Islet precursor cell (in vitro differentiated cells): ENCODE data around the gene IFT81.
A peak's percentile ranks its signal among the peaks of the same experiment; 100 is the strongest.
"Not testable (repeated sequence)": the region's sequence is repeated elsewhere in the genome, so short reads cannot be mapped to it uniquely, and the experiment has no call there.

ENCODE experiments used
- DNase-seq: peaks from one replicate; pipeline ENCODE4 v3.0.0-alpha.2; 2018

IFT81 gene

GRCh38 chr12:110248096-110248447 is 123.9 kb downstream of the IFT81 start:
- DNase-seq, result peak; percentile 37

GRCh38 chr12:110249105-110249504 is 124.9 kb downstream of the IFT81 start:
- DNase-seq, result peak; percentile 51

- peak; percentile 46 for DNase-seq
Observed at GRCh38 chr12:110249716-110250225, 125.6 kb downstream of the IFT81 start.

GRCh38 chr12:110251381-110251780 is 127.2 kb downstream of the IFT81 start:
- DNase-seq, result peak; percentile 41

- DNase-seq, result peak; percentile 54
Observed at GRCh38 chr12:110252716-110253115, 128.6 kb downstream of the IFT81 start.

- peak; percentile 60 for DNase-seq
Observed at GRCh38 chr12:110253176-110253575, 129.0 kb downstream of the IFT81 start.

GRCh38 chr12:110254971-110255540 is 130.9 kb downstream of the IFT81 start:
- DNase-seq, result peak; percentile 12

GRCh38 chr12:110255890-110256456 is 131.8 kb downstream of the IFT81 start:
- DNase-seq, result not testable (repeated sequence)

- peak; percentile 76 for DNase-seq
Observed at GRCh38 chr12:110256780-110257431, 132.7 kb downstream of the IFT81 start.

- DNase-seq, result no peak
Observed at GRCh38 chr12:110258466-110258865, 134.3 kb downstream of the IFT81 start.

GRCh38 chr12:110262442-110263388 is 138.6 kb downstream of the IFT81 start:
- DNase-seq, result no peak

- no peak for DNase-seq
Observed at GRCh38 chr12:110266381-110266960, 142.3 kb downstream of the IFT81 start.

GRCh38 chr12:110266980-110267620 is 142.9 kb downstream of the IFT81 start:
- DNase-seq, result no peak
